Medulla oblongata (tissue), 1 donor: ENCODE measurements around the gene C1orf87.

Source experiments
- DNase-seq: peaks from one replicate; pipeline ENCODE4 v3.0.0-alpha.2; 2015; ENCODE audit errors: extremely low spot score

C1orf87 gene

DNA sequence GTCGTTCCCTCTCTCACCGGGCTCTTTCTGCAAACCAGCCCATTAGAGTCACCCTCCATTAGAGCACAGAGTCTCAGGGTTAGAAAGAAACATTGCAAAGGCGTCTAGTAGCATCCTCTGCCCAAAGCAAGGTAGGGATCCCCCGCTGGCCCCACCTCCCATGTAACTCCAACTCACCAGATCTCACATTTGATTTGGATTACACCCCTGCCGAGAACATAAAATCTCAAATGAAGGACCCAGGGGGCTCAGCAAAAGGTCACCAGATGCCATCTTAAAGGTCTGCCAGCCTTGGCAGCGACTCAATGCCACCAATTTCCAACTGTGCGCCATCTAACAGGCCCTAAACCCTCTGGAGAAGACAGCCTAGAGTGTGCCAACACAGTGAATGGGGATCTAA lies 14.1 kb downstream of the C1orf87 start:
- no peak for DNase-seq

DNA sequence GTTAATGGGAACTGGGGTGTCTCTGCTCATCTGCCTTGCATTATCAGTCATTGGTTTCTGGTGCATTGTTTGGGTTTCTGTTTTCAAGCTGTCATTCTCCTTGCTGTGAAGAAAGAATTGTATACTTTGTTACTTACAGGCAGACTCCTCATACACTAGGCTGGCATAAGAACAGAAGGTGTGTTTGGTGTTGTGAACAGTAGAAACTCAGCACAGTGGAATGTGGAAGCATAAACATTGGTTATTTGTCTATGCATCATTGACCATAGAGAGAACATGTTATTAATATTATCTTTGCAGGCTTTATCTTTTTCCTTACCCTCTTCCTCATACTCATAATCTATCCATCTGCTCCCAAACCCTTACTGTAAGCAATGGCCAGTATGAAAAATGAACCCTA lies 18.2 kb downstream of the C1orf87 start:
- DNase-seq = no peak

DNA sequence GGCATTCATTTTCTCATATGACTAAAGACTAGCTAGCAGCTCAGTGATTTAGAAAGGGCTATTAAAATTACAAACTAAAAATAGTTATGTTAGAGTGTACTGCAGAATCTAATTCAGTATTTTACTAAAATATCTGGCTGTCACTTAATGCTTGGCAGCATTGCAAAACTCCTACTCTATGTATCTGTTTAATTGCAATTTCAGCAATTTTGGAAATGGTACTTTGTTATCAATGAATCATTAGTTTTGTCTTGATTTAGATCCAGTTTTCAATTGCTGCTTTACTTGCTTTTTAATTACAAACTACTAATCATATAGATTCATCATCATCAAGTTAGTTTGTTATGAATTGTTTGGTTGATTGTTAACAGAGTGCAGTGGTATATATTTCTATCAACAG lies 19.2 kb downstream of the C1orf87 start:
- no peak for DNase-seq

DNA sequence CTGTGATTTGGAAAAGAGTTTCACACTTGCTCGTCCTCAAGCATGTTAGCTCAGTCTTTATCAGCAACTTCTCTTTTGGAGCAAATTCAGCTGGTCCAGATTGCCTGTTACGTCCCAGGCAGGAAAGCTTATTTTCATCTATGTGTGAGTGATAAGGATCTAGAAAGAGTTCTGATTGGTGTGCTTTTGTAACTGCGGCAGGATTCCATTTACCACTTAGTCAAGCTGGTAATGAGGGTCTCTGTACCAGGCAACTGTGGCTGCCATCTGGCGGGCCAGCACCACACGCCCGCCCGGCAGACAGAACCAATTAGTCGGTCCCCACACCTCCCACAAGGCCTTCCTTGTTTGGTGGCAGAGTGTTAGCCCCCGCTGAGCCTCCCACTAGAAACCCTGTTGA lies 21.0 kb downstream of the C1orf87 start:
- DNase-seq = no peak

DNA sequence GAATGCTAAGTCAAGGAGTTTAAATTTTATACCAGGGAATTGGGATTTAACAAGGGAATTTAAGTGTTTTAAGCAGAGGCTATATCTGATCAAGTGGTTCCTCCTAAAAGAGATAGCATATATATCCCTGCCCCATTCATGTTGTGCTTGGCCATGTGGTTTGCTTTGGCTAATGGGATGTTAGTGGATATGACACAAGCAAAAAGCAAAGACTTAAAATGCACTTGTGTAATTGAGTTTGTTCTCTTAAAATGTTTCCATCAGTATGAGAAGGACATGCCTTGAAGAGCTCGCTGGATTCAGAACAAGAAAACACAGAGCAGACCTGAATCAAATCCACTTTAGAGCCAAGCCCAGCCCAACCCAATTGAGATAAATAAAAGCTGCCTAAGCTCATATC lies 22.4 kb downstream of the C1orf87 start:
- no peak for DNase-seq

DNA sequence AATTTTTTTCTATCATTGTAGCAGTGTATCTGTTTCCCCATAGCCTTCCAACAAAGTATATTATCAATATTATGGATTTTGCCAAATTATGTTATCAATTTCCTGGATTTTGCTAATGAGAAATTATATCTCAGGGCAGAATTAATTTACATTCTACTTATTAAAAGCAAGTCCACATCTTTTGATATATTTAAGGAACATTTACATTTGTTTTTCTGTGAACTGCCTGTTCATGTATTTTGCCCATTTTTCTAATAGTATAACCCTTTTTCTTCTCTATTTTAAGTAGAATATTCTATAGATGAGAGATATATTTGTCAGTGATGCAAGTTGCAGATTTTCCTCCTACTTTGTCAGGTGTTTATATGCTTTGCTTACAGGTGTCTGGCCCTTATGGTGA lies 24.4 kb downstream of the C1orf87 start:
- DNase-seq = no peak

DNA sequence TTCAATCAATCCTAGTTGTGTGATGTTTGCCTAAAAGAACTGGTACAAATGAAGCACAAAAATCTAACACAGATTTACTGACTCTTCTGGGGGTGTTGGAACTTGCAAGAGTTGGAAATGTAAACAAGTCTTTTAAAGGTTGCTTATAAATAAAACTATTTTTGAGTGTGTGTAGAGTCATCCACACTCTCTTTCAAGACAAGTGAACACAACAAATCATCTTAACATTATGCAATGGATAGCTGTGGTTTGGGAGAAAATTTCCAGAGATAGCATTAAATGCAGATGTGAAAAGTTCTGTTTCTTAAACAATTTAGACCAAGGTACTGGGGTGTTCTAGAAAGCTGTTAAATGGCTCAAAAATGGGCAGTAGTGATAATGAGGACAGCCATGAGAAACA lies 28.7 kb downstream of the C1orf87 start:
- DNase-seq = no peak

DNA sequence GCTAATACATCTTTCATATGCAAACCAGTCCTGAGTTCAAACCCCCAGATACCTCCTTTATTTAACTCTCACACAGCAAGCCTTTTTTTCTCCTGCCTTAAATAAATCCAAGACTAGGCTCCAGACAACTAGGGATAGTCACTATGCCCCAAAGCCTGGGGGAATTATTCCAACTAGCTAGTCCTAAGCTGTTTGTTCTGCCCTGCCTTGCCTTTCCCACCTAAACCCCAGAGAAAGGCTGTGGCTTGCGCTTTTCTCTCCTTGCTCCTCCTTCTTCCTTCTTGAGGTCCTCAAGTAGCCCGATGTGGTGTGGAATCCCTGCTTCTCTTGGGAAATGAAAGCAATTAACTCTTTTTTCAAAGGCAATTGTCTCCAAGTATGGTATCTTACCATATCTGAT lies 31.8 kb downstream of the C1orf87 start:
- DNase-seq = no peak

DNA sequence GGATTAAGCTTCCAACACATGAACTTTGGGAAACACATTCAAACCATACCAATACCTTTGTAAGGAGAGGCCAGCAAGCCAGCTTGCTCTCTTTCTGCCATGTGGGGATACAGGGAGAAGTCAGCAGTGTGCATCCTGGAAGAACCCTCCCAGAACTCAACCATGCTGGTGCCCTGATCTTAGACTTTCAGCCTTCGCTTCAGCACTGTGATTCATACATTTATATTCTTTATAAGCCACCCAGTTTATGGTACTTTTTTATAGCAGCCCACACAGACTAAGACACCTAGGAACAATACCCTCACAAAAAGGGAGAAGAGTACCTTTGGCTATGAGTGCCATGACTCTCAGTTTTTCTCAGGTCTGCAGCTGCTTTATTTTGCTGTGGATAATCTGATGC lies 35.9 kb downstream of the C1orf87 start:
- DNase-seq = no peak

DNA sequence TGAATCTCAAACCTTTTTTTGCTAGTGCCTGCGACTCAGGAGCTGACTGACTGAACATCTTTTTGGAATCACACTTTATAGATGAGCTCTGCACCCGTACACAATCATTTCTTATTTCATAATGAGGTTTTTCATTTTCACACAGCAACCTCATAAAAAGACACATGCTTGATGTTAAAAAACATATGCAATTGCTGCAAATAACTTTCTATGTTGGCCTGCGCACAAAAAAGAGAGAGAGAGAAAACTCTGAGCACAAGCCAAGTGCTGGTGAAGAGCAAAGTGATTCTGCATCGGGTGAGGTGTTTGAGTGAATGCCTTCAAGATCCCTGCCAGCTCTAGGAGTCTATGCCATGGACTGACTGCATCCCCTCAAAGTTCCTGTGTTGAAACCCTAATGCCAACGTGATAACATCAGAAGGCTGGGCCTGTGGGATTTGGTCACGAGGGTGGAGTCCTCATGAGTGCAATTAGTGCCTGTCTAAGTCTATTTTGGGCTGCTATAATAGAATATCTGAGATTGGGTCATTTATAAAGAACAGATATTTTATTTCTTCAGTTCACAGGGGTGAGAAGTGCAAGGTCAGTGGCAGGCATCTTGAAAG lies 36.6 kb downstream of the C1orf87 start:
- DNase-seq = no peak

DNA sequence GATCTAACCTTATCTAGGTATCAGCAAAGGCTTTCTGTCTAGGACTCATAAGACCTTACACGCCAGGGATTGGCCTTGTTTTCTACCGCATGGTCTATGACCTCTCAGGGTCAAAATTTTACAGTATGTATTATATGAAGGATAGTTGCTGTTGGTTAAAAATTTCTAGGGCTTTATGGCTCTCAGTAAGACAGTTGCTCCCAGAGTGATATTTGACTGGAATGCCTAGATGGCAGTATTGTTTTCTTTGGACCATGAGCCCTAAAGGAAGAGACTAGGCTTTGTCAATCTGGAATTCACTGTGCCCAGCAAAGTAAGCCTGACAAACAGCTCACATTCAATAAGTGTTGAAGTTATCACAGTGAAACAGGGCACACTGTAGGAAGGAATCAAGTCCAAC lies 37.6 kb downstream of the C1orf87 start:
- DNase-seq = no peak

DNA sequence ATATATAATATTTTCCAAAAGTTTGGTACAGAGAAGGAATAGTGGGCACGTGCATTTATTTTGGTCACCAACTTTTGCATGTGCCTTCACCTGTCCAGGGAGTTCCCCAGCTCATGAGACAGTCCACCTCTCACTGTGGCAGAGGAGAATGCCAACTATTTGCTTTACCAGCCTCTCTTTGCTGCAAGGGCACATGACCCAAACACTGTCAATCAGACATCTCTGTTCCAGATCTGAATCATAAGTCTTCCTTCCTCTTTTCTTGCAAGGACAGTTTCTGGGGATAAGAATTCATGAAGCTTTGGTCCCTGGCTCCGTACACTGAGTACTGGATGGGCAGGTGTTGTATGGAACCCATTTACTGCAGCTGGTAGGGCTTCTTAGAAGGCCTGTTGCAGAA lies 38.6 kb downstream of the C1orf87 start:
- peak; percentile 6 for DNase-seq

DNA sequence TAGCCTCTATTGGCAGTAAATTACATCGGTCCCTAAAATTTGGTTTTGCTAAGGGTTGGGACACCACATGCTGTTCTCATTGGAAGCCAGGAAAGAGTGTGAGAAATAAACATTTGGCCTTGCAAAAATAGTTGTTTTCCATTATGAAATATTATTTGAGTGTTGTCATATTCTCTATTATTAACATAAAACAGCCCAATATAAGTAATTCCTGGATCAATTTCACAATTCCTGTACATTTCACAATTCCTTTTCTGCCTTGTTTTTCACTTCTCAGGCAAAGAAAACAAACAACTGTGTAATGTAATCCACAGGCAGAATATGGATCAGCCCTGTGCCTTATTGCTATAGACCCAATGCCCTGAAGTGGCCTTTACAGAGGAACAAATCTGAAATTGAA lies 40.5 kb downstream of the C1orf87 start:
- DNase-seq = no peak

DNA sequence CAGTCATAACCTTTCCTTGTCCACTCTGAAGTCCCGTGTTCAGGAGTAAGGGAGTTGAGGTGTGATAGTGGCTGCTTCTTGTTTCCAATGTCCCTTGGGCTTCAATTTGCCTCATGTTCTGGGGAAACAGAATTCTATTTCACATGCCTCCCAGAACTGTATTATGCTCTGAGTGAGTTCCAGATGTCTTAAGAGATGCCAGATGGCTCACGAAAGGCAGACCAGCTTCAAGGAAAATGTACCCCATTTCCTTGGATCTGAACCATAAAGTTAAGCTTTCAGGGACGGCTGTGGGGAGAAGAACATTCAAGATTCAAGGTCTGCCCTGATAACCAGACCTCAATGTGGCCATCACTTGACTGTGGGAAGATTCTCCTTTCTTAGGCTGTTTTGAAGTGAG lies 42.4 kb downstream of the C1orf87 start:
- no peak for DNase-seq

DNA sequence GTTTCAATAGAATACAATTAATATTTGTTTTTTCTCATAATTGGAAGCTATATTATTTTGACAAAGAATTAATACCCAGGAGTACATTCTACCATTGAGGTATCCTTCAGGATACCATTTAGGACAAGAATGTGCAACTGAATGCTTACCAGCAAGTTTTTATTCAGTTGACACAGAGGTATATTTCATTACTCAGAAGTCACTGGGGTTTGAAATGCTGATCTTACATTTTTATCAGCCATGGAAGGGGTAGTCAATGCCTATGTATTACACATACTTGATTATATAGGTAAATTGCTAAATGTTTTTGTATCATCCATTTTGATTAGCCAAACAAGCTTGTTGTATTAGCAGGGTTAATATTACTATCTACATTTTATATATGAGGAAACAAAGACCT lies 48.0 kb downstream of the C1orf87 start:
- no peak for DNase-seq

DNA sequence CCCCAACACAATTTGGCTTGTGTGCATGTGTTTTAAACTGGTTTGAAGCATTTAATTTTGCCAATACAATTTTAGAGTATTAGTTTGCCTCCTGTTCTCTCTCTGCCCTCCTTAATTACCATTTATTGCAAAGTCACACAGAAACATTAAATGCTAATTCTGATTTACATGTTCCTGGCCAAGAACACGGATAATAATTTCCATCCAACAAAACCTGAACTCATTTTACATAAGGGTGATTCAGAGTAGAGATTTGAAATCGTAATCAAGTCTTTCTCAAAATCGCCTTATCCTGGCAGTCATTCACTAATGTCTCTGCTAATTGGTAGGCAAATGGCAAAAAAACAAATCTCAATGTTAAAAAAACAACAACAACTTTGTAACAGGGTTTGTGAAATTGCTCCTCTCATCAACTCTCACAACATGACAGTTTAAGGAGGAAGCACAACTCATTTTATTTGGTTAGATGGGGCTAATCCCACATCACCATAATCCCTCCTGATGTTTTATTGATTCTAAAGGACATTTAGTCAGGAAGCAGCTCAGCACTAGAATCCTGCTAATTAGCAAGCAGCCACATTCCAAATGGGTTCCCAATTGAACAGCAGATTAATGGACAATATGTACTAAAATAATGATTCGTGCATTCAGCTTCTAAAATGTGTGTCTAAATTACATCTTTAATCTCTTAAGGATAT lies 55.9 kb downstream of the C1orf87 start:
- DNase-seq = no peak

DNA sequence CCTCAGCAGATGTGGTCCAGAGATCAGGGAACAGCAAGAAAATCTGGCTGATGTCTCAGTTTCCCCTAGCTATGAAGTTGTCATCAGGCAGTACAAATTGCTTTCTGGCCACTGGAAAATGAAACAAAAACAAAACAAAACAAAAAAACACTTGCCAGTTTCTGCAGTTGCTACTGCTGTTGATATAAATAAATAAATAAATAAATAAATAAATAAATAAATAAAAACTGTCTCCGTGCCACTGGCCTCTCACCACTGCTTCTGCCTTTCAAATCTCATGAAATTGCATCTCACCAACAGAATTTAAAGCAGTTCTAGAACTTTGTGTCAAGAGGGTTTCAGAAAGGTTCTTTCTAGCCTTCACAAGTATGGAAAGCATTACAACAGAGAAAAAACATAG lies 62.9 kb downstream of the C1orf87 start:
- DNase-seq = no peak

DNA sequence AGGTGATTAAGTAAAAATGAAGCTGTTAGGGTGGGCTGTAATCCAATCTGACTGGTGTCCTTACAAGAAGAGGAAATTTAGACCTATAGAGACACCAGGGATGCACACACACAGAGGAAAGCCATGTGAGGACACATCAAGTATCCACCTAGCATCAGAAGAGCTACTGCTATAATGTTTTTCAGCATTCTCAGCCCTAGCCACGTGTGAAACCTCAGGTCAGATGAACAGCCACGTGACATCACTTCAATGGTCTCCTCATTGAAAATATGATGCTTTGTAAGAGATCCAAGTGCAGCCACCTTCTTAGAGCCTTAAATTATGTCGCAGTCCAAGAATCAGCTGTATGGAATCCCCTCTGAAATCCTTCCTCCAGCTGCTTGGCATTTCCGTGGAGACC lies 65.1 kb downstream of the C1orf87 start:
- DNase-seq = no peak

DNA sequence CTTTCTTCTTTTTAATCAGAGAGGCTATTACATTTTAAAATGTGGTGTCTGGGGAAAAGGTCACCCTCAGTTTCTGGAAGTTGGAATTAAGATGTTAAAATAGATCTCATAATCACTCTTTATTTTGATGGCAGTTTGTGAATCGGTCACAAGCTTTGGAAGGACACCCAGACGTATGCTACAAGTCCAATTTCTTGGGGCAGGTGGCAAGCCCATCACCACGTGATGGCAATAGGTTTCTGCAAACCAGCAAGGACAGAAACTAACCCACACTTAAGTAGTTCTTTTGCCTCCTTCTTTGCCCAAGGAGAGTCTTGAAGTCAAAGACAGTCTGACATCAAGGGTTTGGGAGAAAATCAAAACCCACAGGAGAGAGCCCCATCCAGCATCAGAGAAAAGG lies 72.9 kb downstream of the C1orf87 start:
- DNase-seq = peak; percentile 6

DNA sequence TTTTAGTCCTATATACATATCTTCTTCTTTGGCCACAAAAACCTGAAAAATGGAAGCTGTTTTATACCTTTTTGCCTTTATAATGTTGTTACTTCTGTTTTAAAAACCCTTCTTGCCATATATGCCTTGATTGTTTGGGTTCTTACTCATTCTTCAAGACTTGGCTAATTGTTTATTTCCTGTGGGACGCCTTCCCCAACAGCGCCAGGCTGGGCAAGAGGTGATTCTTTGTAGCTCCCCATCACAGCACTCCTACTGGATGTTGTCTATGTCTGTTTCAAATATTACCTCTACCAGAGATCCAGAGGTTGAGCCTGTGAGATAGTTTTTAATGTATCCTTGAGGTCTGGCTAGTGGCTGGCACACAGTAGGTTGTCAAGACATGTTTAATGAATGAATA lies 73.8 kb downstream of the C1orf87 start:
- DNase-seq = no peak

DNA sequence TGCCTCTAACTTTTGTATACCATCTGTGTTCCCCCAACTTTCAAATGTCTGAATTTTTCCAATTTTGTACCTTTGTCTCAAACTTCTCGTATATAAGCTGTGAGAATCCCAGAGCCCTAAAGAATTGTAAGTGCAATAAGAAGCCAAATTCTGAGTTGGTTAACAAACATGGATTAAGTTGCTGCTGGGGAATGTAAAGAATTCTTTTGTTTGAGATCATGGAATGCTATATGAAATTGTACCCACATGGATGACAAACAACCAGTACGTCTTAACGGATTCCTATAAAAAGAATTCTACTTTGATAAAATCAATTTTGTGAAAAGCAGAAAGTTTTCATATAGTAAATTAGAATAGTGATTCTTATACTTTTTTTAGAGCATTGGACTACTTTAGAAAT lies 74.6 kb downstream of the C1orf87 start:
- DNase-seq = no peak

DNA sequence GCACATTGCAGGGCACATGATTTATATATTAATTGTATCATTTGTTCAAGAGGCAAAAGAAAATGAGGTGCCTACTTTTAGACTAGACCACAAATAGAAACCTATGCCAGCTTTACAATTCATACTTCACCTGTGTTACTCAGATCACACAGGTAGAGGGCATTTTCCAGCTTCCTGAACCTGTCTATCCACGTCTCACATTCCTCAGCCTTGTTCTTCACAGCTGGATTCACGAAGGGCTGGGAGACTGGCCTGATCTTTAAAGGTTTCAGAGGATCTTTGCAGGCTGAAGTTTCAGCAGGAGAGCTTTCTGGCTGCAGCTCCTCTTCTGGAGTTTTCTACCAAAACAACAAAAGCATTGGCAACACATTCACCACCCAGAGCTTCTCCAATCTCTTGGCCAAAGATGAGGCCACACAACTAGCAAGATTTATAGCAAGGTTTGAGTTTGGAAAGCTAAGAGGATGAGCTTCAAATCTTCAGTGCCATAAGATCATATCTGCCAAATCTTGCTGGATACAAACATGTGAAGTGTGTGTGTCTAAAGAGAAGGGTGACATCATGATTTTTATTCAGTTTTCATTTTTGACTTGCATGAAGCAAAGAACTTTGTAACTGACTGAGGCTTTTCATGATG lies 76.0 kb downstream of the C1orf87 start:
- DNase-seq = no peak
